Measurements from ENCODE around the gene DUOXA1.

DUOXA1 gene, protein sequence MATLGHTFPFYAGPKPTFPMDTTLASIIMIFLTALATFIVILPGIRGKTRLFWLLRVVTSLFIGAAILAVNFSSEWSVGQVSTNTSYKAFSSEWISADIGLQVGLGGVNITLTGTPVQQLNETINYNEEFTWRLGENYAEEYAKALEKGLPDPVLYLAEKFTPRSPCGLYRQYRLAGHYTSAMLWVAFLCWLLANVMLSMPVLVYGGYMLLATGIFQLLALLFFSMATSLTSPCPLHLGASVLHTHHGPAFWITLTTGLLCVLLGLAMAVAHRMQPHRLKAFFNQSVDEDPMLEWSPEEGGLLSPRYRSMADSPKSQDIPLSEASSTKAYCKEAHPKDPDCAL

DNA sequence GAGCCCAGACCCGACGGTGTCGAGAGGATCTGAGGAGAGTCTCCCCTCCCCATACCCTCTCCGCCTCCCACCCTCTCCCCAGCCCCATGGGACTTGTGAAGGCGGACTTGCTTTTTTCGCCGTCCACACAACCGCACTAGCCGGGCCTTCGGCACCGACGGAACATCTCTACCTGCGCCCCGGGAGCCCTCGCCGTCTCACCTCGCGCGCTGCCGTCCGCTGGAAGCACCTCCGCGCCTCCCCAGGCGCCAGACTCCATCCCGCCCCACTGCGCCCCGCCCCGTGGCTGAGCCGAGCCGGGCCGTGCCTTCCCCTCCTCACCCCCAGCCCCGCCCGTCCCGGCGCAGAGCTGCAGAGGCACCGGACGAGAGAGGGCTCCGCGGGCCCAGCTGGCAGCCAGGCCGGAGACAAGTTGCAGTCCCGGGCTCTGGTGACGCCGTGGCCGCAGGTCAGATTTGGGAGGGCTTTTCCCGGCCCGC is at the start of gene DUOXA1, which contains the start of gene DUOX1:
DUOXA1 (minus strand) TSS at position 229 of the 479 bp plus-strand sequence. CDS start 6,865 bp downstream, outside the sequence.
DUOX1 (plus strand) TSS at position 344 of the 479 bp plus-strand sequence. CDS start 1,973 bp downstream, outside the sequence.
- Histone ChIP-seq H3K4me3 (ENCODE audit: low read length) (peak within 1 kb of the TSS; percentile 40), H3K27me3 (ENCODE audit: control insufficient read depth, insufficient read depth, low read length) (peaks cover 18% of the 10 kb centered on the region), H3K27ac (ENCODE audit: low read depth, low read length) (no peak within 1 kb of the TSS), H3K4me1 (ENCODE audit: control insufficient read depth, insufficient read depth, low read length) (no peaks in the 10 kb centered on the region), H3K36me3 (ENCODE audit: control insufficient read depth, insufficient read depth, low read length) (no peaks in the 10 kb centered on the region), H3K9ac (ENCODE audit: low read length) (no peak within 1 kb of the TSS)

DNA sequence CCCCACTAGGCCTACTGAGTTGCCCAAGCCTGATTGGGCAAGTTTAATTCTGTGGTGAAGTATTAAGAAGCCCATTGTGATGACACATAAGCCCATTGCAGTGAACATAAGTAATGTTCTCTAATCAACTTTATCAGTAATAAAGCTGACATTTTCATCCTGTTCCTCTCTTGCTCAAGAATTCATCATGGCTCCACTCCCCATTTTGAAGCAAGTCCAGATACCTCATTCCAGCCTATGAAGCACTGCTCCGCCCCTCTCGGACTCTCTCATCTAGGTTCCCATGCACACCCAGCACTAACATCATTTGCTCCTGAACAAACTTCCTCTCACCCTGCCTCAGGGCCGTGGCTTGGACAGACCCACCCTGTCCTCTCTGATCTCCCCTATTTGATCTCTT is 47.6 kb upstream of the DUOXA1 start:
- Histone ChIP-seq H3K27me3 (ENCODE audit: control insufficient read depth, insufficient read depth, low read length) (no peaks in the 10 kb centered on the region), H3K27ac (ENCODE audit: low read depth, low read length) (no peak overlapping the region), H3K4me1 (ENCODE audit: control insufficient read depth, insufficient read depth, low read length) (no peaks in the 10 kb centered on the region), H3K36me3 (ENCODE audit: control insufficient read depth, insufficient read depth, low read length) (peaks cover 4% of the 10 kb centered on the region), H3K9ac (ENCODE audit: low read length) (no peak overlapping the region), H3K4me3 (ENCODE audit: low read length) (no peak overlapping the region)

DNA sequence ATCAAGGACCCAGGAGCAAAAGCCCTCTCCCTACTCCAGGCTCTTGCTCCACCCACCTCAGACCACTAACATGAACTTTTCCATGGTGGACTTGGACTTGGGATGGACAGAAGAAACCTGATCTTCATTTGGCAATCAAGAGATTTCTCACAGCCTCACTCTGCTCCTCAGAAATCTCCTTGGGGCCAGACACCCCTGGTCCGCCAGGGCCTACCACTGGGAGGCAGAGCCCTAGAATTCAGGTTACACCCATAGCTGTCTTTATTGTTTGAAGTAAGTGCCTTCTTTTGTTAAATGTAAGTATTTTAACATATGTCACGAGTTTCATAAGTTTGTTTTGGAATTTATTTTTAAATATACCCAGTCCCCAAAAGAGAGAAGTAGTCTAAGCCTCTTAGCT is 44.9 kb upstream of the DUOXA1 start:
- no peak overlapping the region for H3K4me3 ChIP-seq (ENCODE audit: low read length)
- peaks cover 8% of the 10 kb centered on the region for H3K36me3 ChIP-seq (ENCODE audit: control insufficient read depth, insufficient read depth, low read length)
- H3K27ac ChIP-seq (ENCODE audit: low read depth, low read length), result no peak overlapping the region
- no peaks in the 10 kb centered on the region for H3K27me3 ChIP-seq (ENCODE audit: control insufficient read depth, insufficient read depth, low read length)
- H3K9ac ChIP-seq (ENCODE audit: low read length), result no peak overlapping the region
- no peaks in the 10 kb centered on the region for H3K4me1 ChIP-seq (ENCODE audit: control insufficient read depth, insufficient read depth, low read length)

DNA sequence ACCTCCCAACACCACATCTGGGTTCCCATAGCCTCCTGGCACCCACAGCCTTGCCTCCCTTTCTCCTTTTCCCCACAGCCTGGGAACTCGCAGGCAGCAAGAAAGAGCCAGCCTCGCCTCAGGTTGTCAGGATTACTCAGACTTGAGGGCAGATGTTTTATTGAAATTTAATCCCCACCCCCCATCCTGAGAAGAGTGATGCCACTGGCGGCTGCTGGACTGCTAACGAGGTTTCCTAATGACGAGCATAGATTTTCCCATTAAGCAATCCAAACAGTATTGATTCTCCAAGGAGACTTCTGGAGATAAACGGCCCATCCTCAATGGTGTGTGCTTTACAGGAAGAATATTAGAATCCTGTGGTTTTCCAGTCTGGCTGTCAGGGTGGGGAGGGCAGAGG is 44.4 kb upstream of the DUOXA1 start:
- peaks cover 8% of the 10 kb centered on the region for H3K36me3 ChIP-seq (ENCODE audit: control insufficient read depth, insufficient read depth, low read length)
- no peak overlapping the region for H3K4me3 ChIP-seq (ENCODE audit: low read length)
- H3K27me3 ChIP-seq (ENCODE audit: control insufficient read depth, insufficient read depth, low read length), result no peaks in the 10 kb centered on the region
- no peak overlapping the region for H3K9ac ChIP-seq (ENCODE audit: low read length)
- no peaks in the 10 kb centered on the region for H3K4me1 ChIP-seq (ENCODE audit: control insufficient read depth, insufficient read depth, low read length)
- no peak overlapping the region for H3K27ac ChIP-seq (ENCODE audit: low read depth, low read length)

DNA sequence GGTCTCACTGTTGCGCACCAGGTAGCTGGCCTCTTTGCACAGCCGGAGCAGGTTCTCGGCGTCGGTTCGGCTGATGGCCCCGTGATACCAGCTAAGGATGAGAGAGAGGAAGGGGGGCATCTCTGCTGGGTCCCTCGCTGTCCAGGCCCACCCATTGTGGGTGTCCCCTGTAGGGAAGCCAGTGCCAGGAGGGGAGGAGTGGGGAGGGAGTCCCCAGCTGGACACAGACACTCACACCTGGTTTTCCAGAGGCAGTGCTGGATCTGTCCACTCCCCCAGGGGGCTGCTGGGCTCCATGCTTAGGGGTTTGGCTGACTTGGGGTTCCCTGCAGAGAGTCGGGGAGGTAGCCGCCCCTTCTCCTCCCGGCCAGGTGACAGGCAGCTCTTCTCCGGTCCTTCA is 42.2 kb upstream of the DUOXA1 start:
- Histone ChIP-seq H3K9ac (ENCODE audit: low read length) (no peak overlapping the region), H3K4me1 (ENCODE audit: control insufficient read depth, insufficient read depth, low read length) (no peaks in the 10 kb centered on the region), H3K4me3 (ENCODE audit: low read length) (no peak overlapping the region), H3K27ac (ENCODE audit: low read depth, low read length) (no peak overlapping the region), H3K27me3 (ENCODE audit: control insufficient read depth, insufficient read depth, low read length) (no peaks in the 10 kb centered on the region), H3K36me3 (ENCODE audit: control insufficient read depth, insufficient read depth, low read length) (peaks cover 8% of the 10 kb centered on the region)

DNA sequence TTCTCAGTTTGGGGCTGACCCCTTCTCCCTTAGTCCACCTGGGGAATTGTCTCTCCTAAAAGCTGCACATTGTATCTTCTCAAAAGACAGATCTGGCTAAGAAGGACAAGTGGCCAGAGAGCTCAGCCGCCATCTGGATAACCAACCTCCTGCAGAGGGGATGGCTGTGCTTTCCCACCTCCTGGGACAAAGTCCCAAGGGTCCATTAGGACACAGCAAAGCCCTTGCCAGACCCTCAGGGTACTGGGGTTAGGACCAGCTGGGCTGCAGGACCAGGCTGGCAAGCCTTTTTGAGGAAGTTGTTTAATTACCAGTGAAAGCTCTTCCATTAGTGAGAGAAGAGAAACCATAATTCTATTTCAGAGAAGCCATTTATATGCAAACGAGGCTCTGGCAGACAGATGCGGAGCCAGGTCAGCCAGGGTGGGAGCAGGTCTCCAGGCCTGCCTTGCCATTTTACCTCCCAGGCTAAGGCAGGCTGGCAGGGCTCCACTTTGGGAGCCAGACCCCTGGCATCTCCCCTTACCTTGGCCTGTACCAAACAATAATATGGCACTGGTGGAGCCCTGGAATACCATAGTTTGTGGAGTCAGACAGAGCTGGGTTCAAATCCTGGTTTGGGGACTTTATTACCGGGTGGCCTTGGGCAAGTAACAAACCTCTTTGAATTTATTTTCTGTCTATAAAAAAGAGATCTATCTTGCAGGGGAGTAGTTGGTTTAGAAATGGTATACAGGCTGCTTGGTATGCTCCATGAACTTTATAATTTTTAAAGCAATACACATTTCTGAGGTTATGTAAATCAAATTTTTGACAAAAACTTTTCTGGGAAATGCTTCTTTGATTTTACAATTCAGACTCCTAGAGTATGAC is 40.2 kb upstream of the DUOXA1 start:
- Histone ChIP-seq H3K27ac (ENCODE audit: low read depth, low read length) (no peak overlapping the region), H3K27me3 (ENCODE audit: control insufficient read depth, insufficient read depth, low read length) (no peaks in the 10 kb centered on the region), H3K36me3 (ENCODE audit: control insufficient read depth, insufficient read depth, low read length) (peaks cover 8% of the 10 kb centered on the region), H3K4me1 (ENCODE audit: control insufficient read depth, insufficient read depth, low read length) (no peaks in the 10 kb centered on the region), H3K4me3 (ENCODE audit: low read length) (no peak overlapping the region), H3K9ac (ENCODE audit: low read length) (no peak overlapping the region)

DNA sequence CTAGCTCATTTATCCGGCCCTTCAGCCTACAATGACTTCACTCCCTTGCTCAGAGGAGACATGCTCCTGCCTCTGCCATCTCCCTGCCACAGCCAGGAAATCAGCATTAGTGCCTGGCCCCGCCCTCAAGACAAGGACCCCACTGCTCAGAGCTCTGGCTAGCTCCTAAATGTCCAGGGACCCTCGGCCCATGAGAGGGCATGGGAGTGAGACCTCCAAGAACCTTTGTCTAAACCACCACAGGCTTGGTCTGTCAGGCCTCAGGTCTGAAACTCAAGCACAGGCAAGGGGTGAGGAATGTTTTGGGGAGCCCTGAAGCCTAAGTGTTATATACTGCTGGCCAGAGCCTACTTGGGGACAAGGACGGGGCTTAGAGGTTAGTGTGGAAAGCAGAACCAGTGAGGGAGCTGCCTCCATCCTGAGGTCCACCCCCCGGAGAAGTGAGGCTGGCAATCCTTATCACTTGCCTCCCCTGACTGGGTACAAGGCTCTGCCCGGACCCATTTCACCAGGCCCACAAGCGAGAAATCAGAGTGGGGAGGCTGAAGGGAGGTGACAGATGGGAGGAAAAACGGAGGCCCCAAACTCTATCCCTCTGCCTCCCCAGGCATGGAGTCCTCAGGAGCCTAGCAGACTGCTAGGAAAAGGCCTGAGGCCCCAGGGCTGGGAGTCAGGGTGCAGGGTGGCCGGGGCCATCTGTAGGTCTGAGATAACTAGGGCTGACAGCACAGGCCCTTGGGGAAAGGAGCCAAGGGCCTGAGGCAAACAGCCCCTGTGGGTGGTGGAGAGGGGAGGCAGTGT is 39.3 kb upstream of the DUOXA1 start:
- Histone ChIP-seq H3K4me3 (ENCODE audit: low read length) (no peak overlapping the region), H3K27me3 (ENCODE audit: control insufficient read depth, insufficient read depth, low read length) (no peaks in the 10 kb centered on the region), H3K4me1 (ENCODE audit: control insufficient read depth, insufficient read depth, low read length) (no peaks in the 10 kb centered on the region), H3K36me3 (ENCODE audit: control insufficient read depth, insufficient read depth, low read length) (peaks cover 3% of the 10 kb centered on the region), H3K9ac (ENCODE audit: low read length) (no peak overlapping the region), H3K27ac (ENCODE audit: low read depth, low read length) (no peak overlapping the region)

DNA sequence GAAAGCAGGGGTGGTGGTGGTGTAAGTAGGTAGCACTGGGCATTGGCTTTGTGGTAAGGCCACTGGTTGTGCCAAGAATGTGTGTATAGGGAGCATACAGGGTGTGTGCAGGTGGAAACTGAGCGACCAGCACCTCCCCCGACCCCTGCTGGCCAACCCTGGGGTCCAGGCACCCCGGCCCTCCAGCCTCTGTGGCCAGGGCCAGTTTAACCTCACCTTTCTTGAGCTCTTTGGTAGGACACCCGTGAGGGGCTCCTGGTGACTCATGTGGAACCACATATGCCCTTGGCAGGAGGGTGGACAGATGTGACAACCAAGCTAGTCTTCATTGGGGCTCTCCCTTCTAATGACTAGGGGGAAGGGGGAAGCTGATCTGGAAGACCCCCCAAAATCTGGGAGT is 38.6 kb upstream of the DUOXA1 start:
- Histone ChIP-seq H3K27ac (ENCODE audit: low read depth, low read length) (peak overlapping the region; percentile 97), H3K27me3 (ENCODE audit: control insufficient read depth, insufficient read depth, low read length) (no peaks in the 10 kb centered on the region), H3K36me3 (ENCODE audit: control insufficient read depth, insufficient read depth, low read length) (peaks cover 3% of the 10 kb centered on the region), H3K4me1 (ENCODE audit: control insufficient read depth, insufficient read depth, low read length) (no peaks in the 10 kb centered on the region), H3K9ac (ENCODE audit: low read length) (no peak overlapping the region), H3K4me3 (ENCODE audit: low read length) (no peak overlapping the region)

DNA sequence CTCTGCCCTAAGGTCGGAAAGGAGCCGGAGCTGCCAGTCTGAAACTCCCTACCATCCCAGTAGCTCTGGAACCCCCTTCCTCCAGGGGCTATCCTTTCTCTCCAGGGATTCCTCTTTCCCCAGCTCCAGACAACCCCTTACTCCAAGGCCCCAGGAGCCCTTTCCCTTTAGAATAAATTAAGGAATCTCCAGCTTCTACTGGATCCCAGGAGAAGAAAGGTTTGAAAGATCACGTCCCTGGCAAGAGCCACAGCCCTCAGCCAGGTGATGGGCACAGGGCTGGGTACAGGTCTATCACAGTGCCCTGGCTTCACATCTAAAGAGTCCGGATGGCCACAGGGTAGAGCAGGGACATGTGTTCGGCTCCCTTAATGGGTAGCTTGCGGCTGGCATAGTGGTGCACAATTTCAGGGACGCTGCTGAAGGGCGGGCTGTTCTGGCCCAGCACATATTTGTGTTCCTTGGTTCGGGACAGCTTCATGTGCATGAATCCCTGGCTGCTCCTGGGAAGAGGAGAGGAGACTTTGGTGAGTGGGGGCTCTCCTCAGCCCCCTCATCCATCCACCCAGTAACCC is 38.0 kb upstream of the DUOXA1 start:
- Histone ChIP-seq H3K36me3 (ENCODE audit: control insufficient read depth, insufficient read depth, low read length) (peaks cover 3% of the 10 kb centered on the region), H3K27ac (ENCODE audit: low read depth, low read length) (peak overlapping the region; percentile 97), H3K9ac (ENCODE audit: low read length) (no peak overlapping the region), H3K27me3 (ENCODE audit: control insufficient read depth, insufficient read depth, low read length) (no peaks in the 10 kb centered on the region), H3K4me3 (ENCODE audit: low read length) (peak overlapping the region; percentile 74), H3K4me1 (ENCODE audit: control insufficient read depth, insufficient read depth, low read length) (no peaks in the 10 kb centered on the region)

DNA sequence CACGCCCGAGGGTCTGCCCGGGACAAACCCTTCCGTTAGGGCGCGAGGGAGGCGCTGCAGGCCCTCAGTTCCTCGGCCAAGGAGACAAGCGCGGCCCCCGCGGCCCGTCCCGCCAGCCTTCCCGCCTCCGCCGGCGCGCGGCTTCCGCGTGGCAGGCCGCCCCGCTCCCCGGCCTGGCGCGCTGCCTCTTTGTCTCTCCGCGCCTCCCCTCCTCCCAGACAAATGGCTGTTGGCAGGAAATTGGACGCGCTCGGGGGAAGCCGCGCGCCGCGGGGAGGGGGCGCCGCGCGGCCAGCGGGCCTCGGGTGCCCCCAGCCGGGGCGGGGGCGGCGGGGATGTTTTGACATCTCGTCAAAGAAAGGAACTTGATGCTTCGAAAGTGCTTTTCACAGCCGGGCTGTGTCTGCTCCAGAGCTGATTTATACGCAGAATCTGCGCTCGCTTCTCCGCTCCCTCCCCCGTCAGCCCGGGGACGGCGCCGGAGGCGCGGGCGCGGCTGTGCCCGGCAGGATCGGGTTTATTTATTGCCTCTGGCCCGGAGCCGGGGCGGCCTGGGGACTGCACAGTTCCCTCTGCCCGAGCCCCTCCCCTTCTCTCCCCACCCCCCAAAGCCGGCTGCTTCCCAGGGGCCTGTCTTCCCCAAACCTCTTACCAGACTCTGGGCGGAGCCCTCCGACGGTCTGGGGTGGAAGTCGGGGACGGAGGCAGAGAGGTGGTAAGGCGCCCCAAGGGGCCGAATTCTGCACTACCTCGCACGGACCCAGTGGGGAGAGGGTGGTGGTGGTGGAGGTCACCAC is 37.4 kb upstream of the DUOXA1 start:
- Histone ChIP-seq H3K4me3 (ENCODE audit: low read length) (peak overlapping the region; percentile 74), H3K9ac (ENCODE audit: low read length) (peak overlapping the region; percentile 56), H3K27ac (ENCODE audit: low read depth, low read length) (peak overlapping the region; percentile 97), H3K4me1 (ENCODE audit: control insufficient read depth, insufficient read depth, low read length) (no peaks in the 10 kb centered on the region), H3K36me3 (ENCODE audit: control insufficient read depth, insufficient read depth, low read length) (peaks cover 3% of the 10 kb centered on the region), H3K27me3 (ENCODE audit: control insufficient read depth, insufficient read depth, low read length) (no peaks in the 10 kb centered on the region)

DNA sequence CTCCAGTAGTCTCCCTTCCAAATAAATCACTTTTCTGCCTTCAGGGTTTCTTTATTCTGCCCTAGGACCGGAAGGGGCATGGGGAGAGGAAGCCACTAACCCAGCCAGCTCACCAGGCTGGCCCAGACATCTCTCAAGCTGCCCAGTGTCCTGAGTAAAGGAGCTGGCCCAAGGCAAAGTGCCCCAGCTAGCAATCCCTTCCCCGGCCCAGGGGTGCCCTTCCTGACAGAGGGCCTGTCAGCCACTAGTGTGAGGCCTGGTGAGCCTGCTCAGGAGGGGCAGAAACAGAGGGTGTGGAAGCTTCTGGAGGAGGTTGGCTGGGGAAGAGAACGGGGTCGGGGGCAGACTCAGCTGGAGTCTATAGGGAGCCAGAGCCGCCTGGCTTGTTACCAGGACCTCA is 35.9 kb upstream of the DUOXA1 start:
- no peaks in the 10 kb centered on the region for H3K27me3 ChIP-seq (ENCODE audit: control insufficient read depth, insufficient read depth, low read length)
- H3K4me3 ChIP-seq (ENCODE audit: low read length), result no peak overlapping the region
- no peaks in the 10 kb centered on the region for H3K36me3 ChIP-seq (ENCODE audit: control insufficient read depth, insufficient read depth, low read length)
- no peaks in the 10 kb centered on the region for H3K4me1 ChIP-seq (ENCODE audit: control insufficient read depth, insufficient read depth, low read length)
- H3K27ac ChIP-seq (ENCODE audit: low read depth, low read length), result peak overlapping the region; percentile 97
- no peak overlapping the region for H3K9ac ChIP-seq (ENCODE audit: low read length)
